Jurkat, Clone E6-1 (cell line): ENCODE results near the gene TGFBR3.

Experiments used
- DNase-seq: peaks from one replicate; pipeline ENCODE4 v3.0.0-alpha.2; 2011; ENCODE audit warnings: low read depth, low spot score
- H3K4me3 ChIP-seq: 2 replicates; pipeline ENCODE4 v1.5.1; 2011; ENCODE audit warnings: mild to moderate bottlenecking, low read length, control low read depth, moderate library complexity

TGFBR3 gene

GRCh38 chr1:91791691-91792488 is 94.1 kb downstream of the TGFBR3 start:
- H3K4me3 ChIP-seq, result no peak overlapping the region
- DNase-seq, result peak; percentile 84

- no peak for DNase-seq
- H3K4me3 ChIP-seq, result no peak overlapping the region
Observed at GRCh38 chr1:91791103-91791502, 94.8 kb downstream of the TGFBR3 start.

- H3K4me3 ChIP-seq, result no peak overlapping the region
- DNase-seq, result peak; percentile 32
Observed at GRCh38 chr1:91790392-91790791, 95.6 kb downstream of the TGFBR3 start.

- H3K4me3 ChIP-seq, result no peak overlapping the region
- DNase-seq, result no peak
Observed at GRCh38 chr1:91789273-91789997, 96.5 kb downstream of the TGFBR3 start.

- no peak for DNase-seq
Observed at GRCh38 chr1:91787919-91788318, 98.0 kb downstream of the TGFBR3 start.

GRCh38 chr1:91784616-91785015 is 101.3 kb downstream of the TGFBR3 start:
- H3K4me3 ChIP-seq, result no peak overlapping the region
- DNase-seq, result no peak

More at GRCh38 chr1:91787919-91788318, 98.0 kb downstream of the TGFBR3 start:
- H3K4me3 ChIP-seq, result no peak overlapping the region

- DNase-seq, result no peak
- H3K4me3 ChIP-seq, result no peak overlapping the region
Observed at GRCh38 chr1:91784191-91784590, 101.8 kb downstream of the TGFBR3 start.

- no peak for DNase-seq
- no peak overlapping the region for H3K4me3 ChIP-seq
Observed at GRCh38 chr1:91783423-91784170, 102.4 kb downstream of the TGFBR3 start.

- DNase-seq, result no peak
- no peak overlapping the region for H3K4me3 ChIP-seq
Observed at GRCh38 chr1:91781901-91782622, 103.9 kb downstream of the TGFBR3 start.

- no peak for DNase-seq
- H3K4me3 ChIP-seq, result no peak overlapping the region
Observed at GRCh38 chr1:91781371-91781825, 104.6 kb downstream of the TGFBR3 start.

GRCh38 chr1:91779548-91780021 is 106.4 kb downstream of the TGFBR3 start:
- DNase-seq, result no peak
- H3K4me3 ChIP-seq, result no peak overlapping the region

GRCh38 chr1:91778964-91779363 is 107.0 kb downstream of the TGFBR3 start:
- H3K4me3 ChIP-seq, result no peak overlapping the region
- no peak for DNase-seq

GRCh38 chr1:91777630-91778300 is 108.2 kb downstream of the TGFBR3 start:
- DNase-seq, result no peak

GRCh38 chr1:91777196-91777595 is 108.8 kb downstream of the TGFBR3 start:
- no peak overlapping the region for H3K4me3 ChIP-seq
- DNase-seq, result no peak

More at GRCh38 chr1:91777630-91778300, 108.2 kb downstream of the TGFBR3 start:
- H3K4me3 ChIP-seq, result no peak overlapping the region

- H3K4me3 ChIP-seq, result no peak overlapping the region
- DNase-seq, result no peak
Observed at GRCh38 chr1:91776068-91776794, 109.7 kb downstream of the TGFBR3 start.

- H3K4me3 ChIP-seq, result no peak overlapping the region
- DNase-seq, result no peak
Observed at GRCh38 chr1:91775227-91775626, 110.7 kb downstream of the TGFBR3 start.

GRCh38 chr1:91774520-91775203 is 111.3 kb downstream of the TGFBR3 start:
- no peak overlapping the region for H3K4me3 ChIP-seq
- no peak for DNase-seq
